CD4-positive, alpha-beta T cell treated with Interleukin-6 at 100 ng/mL for 8 hours (primary cell): ENCODE data around the gene MT1A.

Experiments
- DNase-seq: peaks from one replicate; pipeline ENCODE4 v3.0.0-alpha.2; 2020; ENCODE audit warnings: mixed read lengths, low spot score

MT1A gene

GRCh38 chr16:56679818-56680217 lies 41.4 kb downstream of the MT1A start:
- no peak for DNase-seq

DNA sequence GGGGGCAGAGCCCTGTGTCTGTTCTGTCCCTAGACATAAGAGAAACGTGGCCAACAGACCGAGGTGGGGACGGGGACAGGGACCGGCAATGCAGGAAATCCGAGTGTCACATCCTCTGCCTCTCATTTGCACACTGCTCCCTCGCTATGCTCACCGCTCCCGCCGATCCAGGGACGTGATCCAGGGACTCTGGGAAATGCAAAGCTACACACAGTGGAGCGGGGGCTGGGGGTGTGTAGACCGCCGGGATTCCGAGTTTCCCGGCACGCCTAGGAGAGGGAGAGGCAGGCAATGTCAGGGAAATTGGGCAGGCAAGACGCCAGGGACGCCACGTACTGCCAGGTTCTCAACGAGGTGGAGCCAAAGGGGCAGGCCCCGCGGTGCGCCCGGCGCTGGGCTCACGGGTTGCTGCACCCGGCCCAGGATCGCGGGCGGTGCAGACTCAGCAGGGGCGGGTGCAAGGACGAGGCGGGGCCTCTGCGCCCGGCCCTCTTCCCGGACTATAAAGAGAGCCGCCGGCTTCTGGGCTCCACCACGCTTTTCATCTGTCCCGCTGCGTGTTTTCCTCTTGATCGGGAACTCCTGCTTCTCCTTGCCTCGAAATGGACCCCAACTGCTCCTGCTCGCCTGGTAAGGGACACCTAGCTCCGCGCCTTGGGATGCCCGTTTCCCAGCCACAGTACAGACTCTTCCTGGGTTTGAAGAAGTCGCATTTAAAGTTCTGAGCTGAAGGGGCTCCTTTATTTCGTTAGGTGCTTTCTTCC lies 43.7 kb downstream of the MT1A start, which contains the start of gene MT1X:
MT1X (plus strand) TSS at position 532 of the 764 bp plus-strand sequence; CDS start at position 603, 71 bp downstream.
- peak; percentile 85 for DNase-seq

DNA sequence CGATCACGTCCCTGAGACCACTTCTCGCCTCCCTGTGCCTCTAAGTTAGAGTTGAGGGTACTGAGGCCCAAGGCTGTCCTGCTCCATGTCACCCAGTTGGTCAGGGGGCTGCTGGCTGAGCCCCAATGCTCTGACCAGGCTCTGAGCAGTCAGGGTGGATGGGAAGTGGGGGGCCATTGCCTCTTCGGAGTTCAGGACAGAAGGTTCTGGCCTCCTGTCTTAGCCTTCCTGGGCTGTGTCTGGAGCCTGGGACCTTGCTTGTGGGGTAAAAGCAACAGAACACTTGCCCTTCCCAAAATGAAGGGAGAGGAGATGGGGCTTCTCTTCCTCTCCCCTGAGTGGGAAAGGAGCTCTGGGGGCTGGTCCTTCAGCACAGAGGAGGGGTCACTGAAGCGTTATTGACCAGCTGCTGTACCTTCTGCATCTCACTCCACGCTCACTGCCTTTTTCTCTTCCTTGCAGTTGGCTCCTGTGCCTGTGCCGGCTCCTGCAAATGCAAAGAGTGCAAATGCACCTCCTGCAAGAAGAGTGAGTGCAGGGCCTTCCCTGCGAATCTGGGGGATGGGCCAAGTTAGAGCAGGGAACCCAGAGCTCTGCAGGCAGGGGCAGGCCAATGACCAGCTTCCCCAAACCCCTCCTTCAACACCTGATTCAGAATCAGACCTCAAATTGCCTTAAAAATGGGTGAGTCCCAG lies 44.4 kb downstream of the MT1A start:
- DNase-seq, result no peak

GRCh38 chr16:56683424-56684172 lies 45.1 kb downstream of the MT1A start:
- no peak for DNase-seq

DNA sequence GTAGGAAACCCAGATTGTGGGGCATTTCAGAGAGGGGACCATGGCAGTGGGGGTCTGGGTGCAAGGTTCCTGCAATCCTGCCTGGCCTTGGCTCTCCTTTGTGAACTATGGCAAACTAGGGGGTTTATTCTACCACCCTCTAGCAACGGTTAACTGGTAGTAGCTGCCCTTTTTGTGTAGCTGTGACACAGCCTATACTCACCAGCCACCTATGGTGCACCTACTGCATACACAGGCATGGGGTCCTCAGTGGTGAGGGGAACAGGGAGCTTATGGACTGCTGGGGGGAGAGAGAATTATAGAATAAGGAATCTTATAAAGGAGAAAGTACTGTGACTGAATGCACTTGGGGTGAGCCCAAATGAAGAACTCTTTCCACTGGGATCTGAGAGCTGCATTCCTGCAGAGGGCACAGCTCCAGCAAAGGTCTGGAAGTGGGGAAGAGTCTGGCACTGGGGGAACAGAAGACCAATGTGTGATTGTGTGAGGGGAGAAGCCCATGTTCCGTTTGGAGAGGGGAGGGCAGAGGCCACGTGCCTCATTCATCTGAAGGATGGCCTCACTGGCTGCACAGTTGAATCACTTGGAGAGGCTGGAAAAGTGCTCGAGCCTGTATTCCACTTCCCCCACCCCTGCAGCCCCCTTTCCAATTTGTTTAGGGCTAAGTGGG lies 45.9 kb downstream of the MT1A start:
- DNase-seq, result no peak

- DNase-seq, result no peak
Observed at GRCh38 chr16:56684926-56685590, 46.6 kb downstream of the MT1A start.

DNA sequence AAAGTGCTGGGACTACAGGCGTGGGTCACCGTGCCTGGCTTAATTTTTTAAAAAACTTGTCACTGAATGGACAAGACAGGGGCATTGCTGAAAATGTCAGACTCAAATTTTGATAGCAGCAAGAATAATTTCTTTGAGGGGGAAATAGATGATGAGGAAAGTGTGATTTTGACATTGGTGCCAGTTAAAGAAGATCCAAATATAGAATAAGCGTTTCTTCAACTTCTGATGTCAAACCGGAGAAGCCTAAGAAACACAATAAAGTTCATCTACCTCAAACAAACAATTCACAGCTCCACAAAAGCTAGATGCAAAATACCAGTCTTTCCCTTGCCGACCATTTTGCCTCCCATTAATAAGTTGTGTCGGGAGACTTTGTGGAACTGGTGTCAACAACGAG lies 48.3 kb downstream of the MT1A start:
- DNase-seq, result no peak

DNA sequence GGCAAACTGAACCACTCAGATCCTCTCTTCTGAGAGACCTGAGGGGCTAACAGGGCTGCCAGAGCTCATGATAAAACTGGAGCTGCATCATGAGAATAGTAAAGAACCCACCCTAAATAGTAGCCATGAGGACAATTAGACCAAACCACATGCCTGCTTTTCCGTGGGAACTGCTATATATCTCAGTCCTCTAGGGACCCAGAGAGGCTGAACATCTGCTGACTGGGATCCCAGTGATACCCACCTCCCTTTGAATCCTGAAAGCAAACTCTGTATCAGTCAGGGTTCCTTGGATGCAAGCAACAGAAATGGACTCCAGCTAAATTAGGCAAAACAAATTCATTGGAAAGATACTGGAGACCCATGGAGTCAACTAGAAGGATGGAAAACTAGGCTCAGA lies 50.3 kb downstream of the MT1A start:
- DNase-seq, result no peak

DNA sequence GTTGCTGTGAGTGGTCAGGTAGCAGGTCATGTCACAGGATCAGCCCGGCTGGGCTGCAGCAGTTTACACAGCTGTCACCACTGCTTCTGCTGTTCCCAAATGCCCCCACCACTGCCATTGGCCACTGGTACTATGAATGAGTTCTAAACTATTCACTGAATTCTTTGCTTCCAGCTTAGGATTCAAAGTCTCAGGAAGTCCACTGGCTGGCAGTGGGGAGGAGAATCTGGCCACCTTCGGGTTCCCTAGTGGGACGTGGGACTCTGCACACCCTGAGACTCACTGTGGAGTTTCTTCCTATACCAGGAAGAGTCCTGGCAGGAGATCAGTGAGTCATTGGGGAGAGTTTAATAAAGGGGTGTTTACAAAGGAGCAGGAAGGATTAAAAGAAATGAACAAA lies 50.7 kb downstream of the MT1A start:
- DNase-seq, result no peak
